NB4 (cell line): Measurements from ENCODE around the gene HS3ST3A1.

Experiments
- DNase-seq: peaks from one replicate; pipeline ENCODE4 v3.0.0; 2010; ENCODE audit warnings: low read depth
- H3K4me3 ChIP-seq: one replicate; pipeline ENCODE4 v1.5.1; 2011; ENCODE audit warnings: mild to moderate bottlenecking, low read depth, low read length, moderate library complexity
- MYC ChIP-seq: IDR thresholded peaks from 2 replicates; pipeline ENCODE4 v1.6.1; 2011; ENCODE audit warnings: low read depth, low read length
- POLR2A ChIP-seq: IDR thresholded peaks from 2 replicates; pipeline ENCODE4 v1.6.1; 2011; ENCODE audit warnings: mild to moderate bottlenecking; ENCODE audit not compliant: insufficient read length; ENCODE audit errors: extremely low read depth
- TF ChIP-seq, protein P1 (sequence below): IDR thresholded peaks from 2 replicates; pipeline ENCODE4 v1.6.1; 2011; ENCODE audit warnings: low read depth, low read length
- TF ChIP-seq, protein P2 (sequence below): IDR thresholded peaks from one replicate; pipeline ENCODE4 v1.5.1; 2012; ENCODE audit warnings: low read depth, low read length

HS3ST3A1 gene

DNA sequence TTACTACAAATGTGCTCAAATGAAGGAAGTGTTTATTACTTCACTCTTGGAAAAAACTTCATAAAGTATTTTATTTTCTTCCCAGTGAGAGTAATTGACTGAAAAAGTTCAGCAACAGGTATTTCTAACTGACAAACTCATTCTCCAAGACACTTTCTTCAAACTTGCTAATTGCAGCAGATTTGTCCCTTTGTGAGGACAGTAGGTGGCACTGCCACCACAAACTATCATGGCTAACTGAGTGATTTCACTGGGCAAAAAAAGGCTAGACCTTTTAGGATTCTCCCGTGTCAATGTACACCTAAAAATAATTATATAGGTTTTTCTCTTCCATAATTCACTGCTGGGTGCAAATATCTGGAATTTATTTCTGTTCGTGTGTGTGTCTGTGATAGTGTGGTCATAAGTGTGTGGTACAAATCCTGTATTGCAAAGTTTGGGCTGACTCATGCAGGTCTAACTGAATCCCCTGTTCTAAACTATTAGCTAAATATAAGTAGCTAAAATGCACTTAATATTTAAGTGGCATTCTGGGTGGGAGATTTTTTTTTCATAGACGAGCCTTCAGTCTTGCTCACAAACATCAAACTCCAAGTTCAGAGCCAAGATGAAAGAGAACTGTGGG lies 3.9 kb downstream of the HS3ST3A1 start:
- H3K4me3 ChIP-seq, result peak overlapping the region; percentile 58
- peak; percentile 74 for DNase-seq
- TF ChIP-seq, protein P1, sequence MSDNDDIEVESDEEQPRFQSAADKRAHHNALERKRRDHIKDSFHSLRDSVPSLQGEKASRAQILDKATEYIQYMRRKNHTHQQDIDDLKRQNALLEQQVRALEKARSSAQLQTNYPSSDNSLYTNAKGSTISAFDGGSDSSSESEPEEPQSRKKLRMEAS, result no peak
- TF ChIP-seq, protein P2, sequence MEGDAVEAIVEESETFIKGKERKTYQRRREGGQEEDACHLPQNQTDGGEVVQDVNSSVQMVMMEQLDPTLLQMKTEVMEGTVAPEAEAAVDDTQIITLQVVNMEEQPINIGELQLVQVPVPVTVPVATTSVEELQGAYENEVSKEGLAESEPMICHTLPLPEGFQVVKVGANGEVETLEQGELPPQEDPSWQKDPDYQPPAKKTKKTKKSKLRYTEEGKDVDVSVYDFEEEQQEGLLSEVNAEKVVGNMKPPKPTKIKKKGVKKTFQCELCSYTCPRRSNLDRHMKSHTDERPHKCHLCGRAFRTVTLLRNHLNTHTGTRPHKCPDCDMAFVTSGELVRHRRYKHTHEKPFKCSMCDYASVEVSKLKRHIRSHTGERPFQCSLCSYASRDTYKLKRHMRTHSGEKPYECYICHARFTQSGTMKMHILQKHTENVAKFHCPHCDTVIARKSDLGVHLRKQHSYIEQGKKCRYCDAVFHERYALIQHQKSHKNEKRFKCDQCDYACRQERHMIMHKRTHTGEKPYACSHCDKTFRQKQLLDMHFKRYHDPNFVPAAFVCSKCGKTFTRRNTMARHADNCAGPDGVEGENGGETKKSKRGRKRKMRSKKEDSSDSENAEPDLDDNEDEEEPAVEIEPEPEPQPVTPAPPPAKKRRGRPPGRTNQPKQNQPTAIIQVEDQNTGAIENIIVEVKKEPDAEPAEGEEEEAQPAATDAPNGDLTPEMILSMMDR, result peak; percentile 78

DNA sequence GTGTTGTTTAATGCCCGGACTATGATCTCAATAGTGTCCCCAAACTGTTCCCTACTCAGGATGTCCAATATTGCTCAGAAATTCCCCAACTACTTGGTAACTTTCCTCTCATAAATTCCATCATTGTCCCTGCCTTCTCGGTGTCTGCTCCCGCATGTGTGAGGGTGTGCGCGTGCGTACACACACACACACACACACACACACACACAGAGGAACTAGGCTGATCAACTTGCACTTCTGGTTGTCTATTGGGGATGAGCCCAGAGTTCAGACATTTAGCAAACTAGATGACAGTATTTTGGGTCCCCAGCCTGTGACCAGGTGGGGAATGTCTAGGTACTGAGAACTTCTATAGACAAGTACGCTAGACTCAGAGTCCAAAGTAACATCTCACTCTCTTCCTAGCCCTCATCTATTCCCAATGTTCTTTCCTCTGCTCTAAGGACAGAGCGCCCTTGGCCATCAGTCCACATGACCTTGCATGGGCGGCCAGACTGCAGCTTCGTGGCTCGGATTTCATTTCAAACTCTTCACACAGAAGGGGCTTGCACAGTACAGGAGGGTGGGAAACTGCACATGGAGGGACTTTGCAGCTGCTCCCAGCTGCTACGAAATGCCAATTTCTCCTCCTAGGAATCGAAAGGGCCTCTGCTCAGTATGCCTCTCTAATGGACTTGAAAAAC lies 5.3 kb downstream of the HS3ST3A1 start:
- TF ChIP-seq, protein P2, result no peak
- TF ChIP-seq, protein P1, result no peak
- TF ChIP-seq POLR2A (no peak), MYC (no peak)
- H3K4me3 ChIP-seq, result no peak overlapping the region

DNA sequence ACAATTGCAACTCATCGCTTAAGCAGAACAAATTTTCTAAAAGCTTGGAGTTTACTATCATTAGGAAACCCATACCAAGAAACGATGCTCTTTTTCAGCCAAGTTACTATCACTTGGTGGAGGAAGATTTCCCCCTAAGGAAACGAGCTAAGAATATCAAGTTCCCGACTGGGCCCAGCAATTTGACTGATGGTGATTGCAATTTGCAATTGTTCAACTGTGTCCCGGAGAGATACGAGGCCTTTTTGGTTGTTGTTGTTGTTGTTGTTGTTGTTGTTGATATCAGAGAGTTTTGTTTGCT lies 6.2 kb downstream of the HS3ST3A1 start:
- H3K4me3 ChIP-seq, result no peak overlapping the region
- no peak for DNase-seq
- TF ChIP-seq, protein P1, result no peak
- TF ChIP-seq POLR2A, result no peak
- TF ChIP-seq MYC, result no peak

More for the DNA sequence above, 5.3 kb downstream of the HS3ST3A1 start:
- no peak for DNase-seq

DNA sequence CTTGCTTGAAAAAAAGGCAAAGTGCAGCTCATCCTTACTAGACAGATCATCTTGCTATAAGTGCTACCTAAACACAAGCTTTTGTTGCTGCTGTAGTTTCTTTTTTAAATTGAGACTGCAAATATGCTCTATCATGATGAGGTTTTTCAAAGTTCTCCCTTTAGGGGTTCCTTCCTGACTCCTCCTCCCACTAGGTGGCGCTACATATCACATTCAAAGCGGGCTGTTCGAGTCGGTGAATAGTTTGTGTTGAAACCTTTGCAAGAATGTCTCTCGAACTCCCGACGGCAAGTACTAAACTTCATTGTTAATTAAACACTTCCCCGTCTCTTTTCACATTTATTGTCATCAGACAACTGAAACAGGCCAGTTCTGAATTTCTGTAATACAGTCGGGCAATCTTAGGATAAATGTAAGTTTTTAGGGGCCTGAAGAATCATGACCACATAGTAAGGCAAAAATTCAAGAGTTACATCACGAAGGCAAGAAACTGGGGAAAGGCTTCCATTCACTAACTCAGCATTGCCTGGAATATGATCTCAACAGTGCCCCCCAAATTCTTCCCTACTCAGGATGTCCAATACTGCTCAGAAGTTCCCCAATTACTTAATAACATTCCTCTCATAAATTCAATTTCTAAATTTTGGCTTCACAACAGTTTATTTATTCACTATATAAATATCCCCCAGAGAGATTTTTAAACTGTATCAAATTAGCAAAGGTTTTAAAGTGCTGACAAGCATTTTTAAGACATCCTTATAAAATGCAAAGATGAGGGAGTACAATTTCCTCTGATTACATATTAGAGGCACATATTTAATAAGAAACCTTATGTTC lies 6.7 kb downstream of the HS3ST3A1 start:
- peak overlapping the region; percentile 17 for H3K4me3 ChIP-seq
- TF ChIP-seq POLR2A (no peak), MYC (no peak)
- TF ChIP-seq, protein P2, result peak; percentile 91
- TF ChIP-seq, protein P1, result no peak
- peak; percentile 87 for DNase-seq

DNA sequence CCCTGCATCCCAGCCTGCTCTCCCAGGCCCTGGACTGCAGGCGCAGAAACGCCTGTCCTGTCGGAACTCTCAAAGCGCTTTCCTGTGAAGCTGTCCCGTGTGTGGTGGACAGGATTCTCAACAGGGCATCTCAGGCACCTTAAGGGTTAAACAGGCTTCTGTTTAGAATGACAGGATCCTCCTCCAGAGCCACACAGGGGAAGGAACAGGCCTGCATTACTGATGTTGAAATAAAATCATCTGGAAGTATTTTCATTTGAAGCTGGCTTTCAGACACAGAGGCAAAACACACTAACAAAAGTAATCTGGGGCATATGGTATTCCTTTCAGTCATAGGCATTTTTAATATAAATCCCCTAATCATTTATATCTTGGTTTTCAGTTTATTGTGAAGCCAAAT lies 7.4 kb downstream of the HS3ST3A1 start:
- TF ChIP-seq, protein P2, result no peak
- TF ChIP-seq, protein P1, result no peak
- no peak for TF ChIP-seq POLR2A
- TF ChIP-seq MYC, result no peak
- DNase-seq, result no peak
- no peak overlapping the region for H3K4me3 ChIP-seq

DNA sequence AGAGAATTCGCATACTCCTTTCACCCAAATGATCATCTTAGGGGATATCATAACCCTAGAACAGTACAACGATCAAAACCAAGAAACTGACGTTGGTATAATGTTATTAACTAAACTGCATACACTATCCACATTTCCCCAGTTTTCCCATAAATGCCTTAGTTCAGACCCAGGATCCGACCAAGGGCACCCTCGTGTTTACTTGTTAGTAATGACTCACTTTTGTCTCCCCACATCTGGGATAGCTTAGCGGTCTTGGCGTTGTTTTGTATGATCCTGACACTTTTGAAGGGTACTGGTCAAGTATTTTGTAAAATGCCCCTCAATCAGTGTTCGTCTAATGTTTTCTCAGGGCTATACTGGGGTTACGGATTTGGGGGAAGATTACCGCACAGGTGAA lies 8.0 kb downstream of the HS3ST3A1 start:
- DNase-seq, result no peak
- TF ChIP-seq, protein P2, result no peak
- TF ChIP-seq MYC (no peak), POLR2A (no peak)
- TF ChIP-seq, protein P1, result no peak

More for the DNA sequence above, 8.0 kb downstream of the HS3ST3A1 start:
- no peak overlapping the region for H3K4me3 ChIP-seq
